Loucy (cell line): ENCODE data around the gene OR1I1.

Source experiments
- CTCF ChIP-seq: fragments of 200-600 bp; sonication (generic); conservative IDR thresholded peaks from 2 replicates; pipeline ENCODE4 v1.5.1; 2014; ENCODE audit warnings: mild to moderate bottlenecking, antibody characterized with exemption, low read length
- EZH2phosphoT487 ChIP-seq: fragments of 200-600 bp; IDR thresholded peaks from 2 replicates; pipeline ENCODE4 v1.6.1; 2018; ENCODE audit warnings: antibody characterized with exemption, mild to moderate bottlenecking, moderate library complexity, borderline replicate concordance

- TF ChIP-seq CTCF = no peak
- no peak for TF ChIP-seq EZH2phosphoT487
These were observed 41.9 kb downstream of the OR1I1 start for GRCh38 chr19:15123900-15124299.
